Measurements from ENCODE around the gene SECISBP2. TPM values are rescaled to one million over a fixed set of nuclear protein-coding genes. Genes with fewer than 3 reads are reported as not detected.

SECISBP2 gene
- total and polyA plus RNA-seq, 2 donors (not counting 1 experiment from before 2014, with no cell fraction given) = 23.0 to 33.0 TPM

GRCh38 chr9:89395931-89396710 lies 77.8 kb downstream of the SECISBP2 start:
- DNase-seq (ENCODE audit: low read depth in 2 of 2) = no peak
- Histone ChIP-seq H3K27me3 (ENCODE audit: control insufficient read depth, insufficient read depth, low read length) (no peaks in the 10 kb centered on the region), H3K4me2 (ENCODE audit: extremely low read depth, insufficient read depth, low read length) (no peak overlapping the region), H3K9ac (ENCODE audit: insufficient read depth, low read length) (no peak overlapping the region), H3K36me3 (ENCODE audit: control insufficient read depth, insufficient read depth, low read length) (no peaks in the 10 kb centered on the region), H4K20me1 (ENCODE audit: control insufficient read depth, extremely low read depth, insufficient read depth, low read length) (no peaks in the 10 kb centered on the region), H3K79me2 (ENCODE audit: control insufficient read depth, insufficient read depth, low read length) (no peaks in the 10 kb centered on the region), H3K4me3 (replicated peaks in 1 of 4; ENCODE audit: control extremely low read depth in 1 of 4, insufficient read depth in 1 of 4, low read depth in 3 of 4, low read length in 4 of 4) (no peak overlapping the region), H2AFZ (ENCODE audit: low read length) (no peak overlapping the region), H3K4me1 (ENCODE audit: control insufficient read depth, extremely low read depth, insufficient read depth, low read length) (no peaks in the 10 kb centered on the region), H3K27ac (ENCODE audit: insufficient read depth, low read length) (no peak overlapping the region), H3K9me3 (ENCODE audit: control insufficient read depth, insufficient read depth, low read depth, low read length) (no peaks in the 10 kb centered on the region)
- TF ChIP-seq EZH2 (IDR thresholded peaks at IDR 0.05; ENCODE audit: low read length, missing control alignments) (no peak), CTCF (conservative IDR thresholded peaks at IDR 0.05 in 1 of 2, IDR thresholded peaks at IDR 0.05 in 1 of 2; ENCODE audit: low read depth in 1 of 2, low read length in 2 of 2) (no peak)

GRCh38 chr9:89397471-89397870 lies 79.2 kb downstream of the SECISBP2 start:
- Histone ChIP-seq H4K20me1 (ENCODE audit: control insufficient read depth, extremely low read depth, insufficient read depth, low read length) (no peaks in the 10 kb centered on the region), H3K9ac (ENCODE audit: insufficient read depth, low read length) (no peak overlapping the region), H3K36me3 (ENCODE audit: control insufficient read depth, insufficient read depth, low read length) (no peaks in the 10 kb centered on the region), H3K4me2 (ENCODE audit: extremely low read depth, insufficient read depth, low read length) (no peak overlapping the region), H3K79me2 (ENCODE audit: control insufficient read depth, insufficient read depth, low read length) (no peaks in the 10 kb centered on the region), H3K27ac (ENCODE audit: insufficient read depth, low read length) (no peak overlapping the region), H2AFZ (ENCODE audit: low read length) (no peak overlapping the region), H3K27me3 (ENCODE audit: control insufficient read depth, insufficient read depth, low read length) (no peaks in the 10 kb centered on the region), H3K9me3 (ENCODE audit: control insufficient read depth, insufficient read depth, low read depth, low read length) (no peaks in the 10 kb centered on the region), H3K4me1 (ENCODE audit: control insufficient read depth, extremely low read depth, insufficient read depth, low read length) (no peaks in the 10 kb centered on the region), H3K4me3 (replicated peaks in 1 of 4; ENCODE audit: control extremely low read depth in 1 of 4, insufficient read depth in 1 of 4, low read depth in 3 of 4, low read length in 4 of 4) (no peak overlapping the region)
- TF ChIP-seq CTCF (conservative IDR thresholded peaks at IDR 0.05 in 1 of 2, IDR thresholded peaks at IDR 0.05 in 1 of 2; ENCODE audit: low read depth in 1 of 2, low read length in 2 of 2) (no peak), EZH2 (IDR thresholded peaks at IDR 0.05; ENCODE audit: low read length, missing control alignments) (no peak)
- DNase-seq (ENCODE audit: low read depth in 2 of 2) = no peak

- Histone ChIP-seq H3K27ac (ENCODE audit: insufficient read depth, low read length) (no peak overlapping the region), H3K4me2 (ENCODE audit: extremely low read depth, insufficient read depth, low read length) (no peak overlapping the region), H3K4me1 (ENCODE audit: control insufficient read depth, extremely low read depth, insufficient read depth, low read length) (no peaks in the 10 kb centered on the region), H3K9ac (ENCODE audit: insufficient read depth, low read length) (no peak overlapping the region), H3K9me3 (ENCODE audit: control insufficient read depth, insufficient read depth, low read depth, low read length) (no peaks in the 10 kb centered on the region), H3K27me3 (ENCODE audit: control insufficient read depth, insufficient read depth, low read length) (no peaks in the 10 kb centered on the region), H3K4me3 (replicated peaks in 1 of 4; ENCODE audit: control extremely low read depth in 1 of 4, insufficient read depth in 1 of 4, low read depth in 3 of 4, low read length in 4 of 4) (no peak overlapping the region), H3K36me3 (ENCODE audit: control insufficient read depth, insufficient read depth, low read length) (no peaks in the 10 kb centered on the region), H4K20me1 (ENCODE audit: control insufficient read depth, extremely low read depth, insufficient read depth, low read length) (no peaks in the 10 kb centered on the region), H3K79me2 (ENCODE audit: control insufficient read depth, insufficient read depth, low read length) (no peaks in the 10 kb centered on the region), H2AFZ (ENCODE audit: low read length) (no peak overlapping the region)
- TF ChIP-seq CTCF (conservative IDR thresholded peaks at IDR 0.05 in 1 of 2, IDR thresholded peaks at IDR 0.05 in 1 of 2; ENCODE audit: low read depth in 1 of 2, low read length in 2 of 2) (no peak), EZH2 (IDR thresholded peaks at IDR 0.05; ENCODE audit: low read length, missing control alignments) (no peak)
- DNase-seq (ENCODE audit: low read depth in 2 of 2) = no peak
These were observed 80.3 kb downstream of the SECISBP2 start for GRCh38 chr9:89398621-89399020.

All from fibroblast of lung (primary cell).